Activated CD4-positive, alpha-beta memory T cell treated with anti-CD3 and anti-CD28 coated beads for 36 hours (primary cell): ENCODE data around the gene TGM3. TPM values are rescaled to one million over a fixed set of nuclear protein-coding genes. Genes with fewer than 3 reads are reported as not detected.

Source experiments
- CTCF ChIA-PET: fragments of 350-600 bp; sonication (Branson Sonifier 250); formaldehyde crosslinking; loops from one replicate; lab custom pipeline; 2021; ENCODE audit warnings: antibody characterized with exemption, inconsistent platforms; lab: Charles Lee
- POLR2A ChIA-PET: fragments of 350-600 bp; sonication (Branson Sonifier 250); formaldehyde crosslinking; loops from one replicate; lab custom pipeline; 2021; ENCODE audit warnings: antibody characterized with exemption; lab: Charles Lee
- DNase-seq: peaks from one replicate; pipeline ENCODE4 v3.0.0-alpha.2; 2020
- H3K27ac Mint-ChIP-seq: one replicate; pipeline ENCODE4 v1.8.0; 2021; ENCODE audit warnings: mixed read lengths
- H3K27me3 Mint-ChIP-seq: one replicate; pipeline ENCODE4 v1.8.0; 2021; ENCODE audit warnings: mixed read lengths
- H3K36me3 Mint-ChIP-seq: one replicate; pipeline ENCODE4 v1.8.0; 2021; ENCODE audit warnings: mixed read lengths
- H3K4me1 Mint-ChIP-seq: one replicate; pipeline ENCODE4 v1.8.0; 2021; ENCODE audit warnings: low read depth, mixed read lengths
- H3K4me3 Mint-ChIP-seq: one replicate; pipeline ENCODE4 v1.8.0; 2021; ENCODE audit warnings: mild to moderate bottlenecking, mixed read lengths
- H3K9me3 Mint-ChIP-seq: one replicate; pipeline ENCODE4 v1.8.0; 2021; ENCODE audit warnings: mixed read lengths
- intact Hi-C: fragments of 100-400 bp; cut with micrococcal nuclease; formaldehyde crosslinking; loops from one replicate; pipeline ENCODE4 v1.15.1; 2023
- total RNA-seq, 2 experiments: library from RNA; stranded (reverse); gene quantifications; one replicate each; pipeline ENCODE4 v1.2.3, GENCODE V29; 2021

Gene TGM3
- total RNA-seq, 2 experiments from 2014 or later = not detected

- Mint-ChIP-seq H3K9me3 (no peaks in the 10 kb centered on the region), H3K4me3 (no peak overlapping the region), H3K27ac (no peak overlapping the region), H3K36me3 (no peaks in the 10 kb centered on the region), H3K27me3 (no peaks in the 10 kb centered on the region), H3K4me1 (no peaks in the 10 kb centered on the region)
- CTCF ChIA-PET = no interaction called here
- POLR2A ChIA-PET = no interaction called here
- no peak for DNase-seq
- intact Hi-C loops = no loop called here
Observed at GRCh38 chr20:2289475-2289874, 6.3 kb upstream of the TGM3 start.

- no peaks in the 10 kb centered on the region for H3K27me3 Mint-ChIP-seq
- no peaks in the 10 kb centered on the region for H3K4me1 Mint-ChIP-seq
- no peaks in the 10 kb centered on the region for H3K36me3 Mint-ChIP-seq
- no peaks in the 10 kb centered on the region for H3K9me3 Mint-ChIP-seq
- no peak overlapping the region for H3K27ac Mint-ChIP-seq
- H3K4me3 Mint-ChIP-seq = no peak overlapping the region
- no peak for DNase-seq
- POLR2A ChIA-PET = no interaction called here
- CTCF ChIA-PET = no interaction called here
- intact Hi-C loops = no loop called here
Observed at GRCh38 chr20:2290486-2290885, 5.3 kb upstream of the TGM3 start.

GRCh38 chr20:2292416-2293110, 3.2 kb upstream of the TGM3 start:
- no peaks in the 10 kb centered on the region for H3K36me3 Mint-ChIP-seq
- H3K9me3 Mint-ChIP-seq = no peaks in the 10 kb centered on the region
- intact Hi-C loops = no loop called here
- H3K4me3 Mint-ChIP-seq = no peak overlapping the region
- no peaks in the 10 kb centered on the region for H3K27me3 Mint-ChIP-seq
- ChIA-PET POLR2A (no interaction called here), CTCF (no interaction called here)
- no peak for DNase-seq
- no peak overlapping the region for H3K27ac Mint-ChIP-seq
- H3K4me1 Mint-ChIP-seq = no peaks in the 10 kb centered on the region

GRCh38 chr20:2293486-2293885, 2.3 kb upstream of the TGM3 start:
- Mint-ChIP-seq H3K27ac (no peak overlapping the region), H3K36me3 (no peaks in the 10 kb centered on the region), H3K9me3 (no peaks in the 10 kb centered on the region), H3K4me1 (no peaks in the 10 kb centered on the region), H3K27me3 (no peaks in the 10 kb centered on the region), H3K4me3 (no peak overlapping the region)
- POLR2A ChIA-PET = no interaction called here
- CTCF ChIA-PET = no interaction called here
- intact Hi-C loops = no loop called here
- no peak for DNase-seq

- intact Hi-C loops = no loop called here
- no peak overlapping the region for H3K27ac Mint-ChIP-seq
- POLR2A ChIA-PET = no interaction called here
- no peak for DNase-seq
- H3K27me3 Mint-ChIP-seq = no peaks in the 10 kb centered on the region
- CTCF ChIA-PET = no interaction called here
- H3K4me1 Mint-ChIP-seq = no peaks in the 10 kb centered on the region
- H3K4me3 Mint-ChIP-seq = no peak overlapping the region
- no peaks in the 10 kb centered on the region for H3K36me3 Mint-ChIP-seq
- H3K9me3 Mint-ChIP-seq = no peaks in the 10 kb centered on the region
Observed at GRCh38 chr20:2293971-2294370, 1.8 kb upstream of the TGM3 start.

GRCh38 chr20:2295286-2295685, 515 bp upstream of the TGM3 start:
- ChIA-PET CTCF (no interaction called here), POLR2A (no interaction called here)
- no peak overlapping the region for H3K4me3 Mint-ChIP-seq
- H3K9me3 Mint-ChIP-seq = no peaks in the 10 kb centered on the region
- no peaks in the 10 kb centered on the region for H3K36me3 Mint-ChIP-seq
- no peaks in the 10 kb centered on the region for H3K27me3 Mint-ChIP-seq
- no peak for DNase-seq
- intact Hi-C loops = no loop called here
- no peaks in the 10 kb centered on the region for H3K4me1 Mint-ChIP-seq
- H3K27ac Mint-ChIP-seq = no peak overlapping the region

- ChIA-PET POLR2A (no interaction called here), CTCF (no interaction called here)
- Mint-ChIP-seq H3K9me3 (no peaks in the 10 kb centered on the region), H3K4me1 (peaks cover 3% of the 10 kb centered on the region), H3K4me3 (no peak overlapping the region), H3K27me3 (peaks cover 2% of the 10 kb centered on the region), H3K27ac (no peak overlapping the region), H3K36me3 (no peaks in the 10 kb centered on the region)
- intact Hi-C loops = no loop called here
- DNase-seq = no peak
Observed at GRCh38 chr20:2296524-2297356, 939 bp downstream of the TGM3 start.

GRCh38 chr20:2297357-2297728, 1.5 kb downstream of the TGM3 start:
- intact Hi-C loops = no loop called here
- ChIA-PET POLR2A (no interaction called here), CTCF (no interaction called here)
- H3K27me3 Mint-ChIP-seq = peaks cover 2% of the 10 kb centered on the region
- no peak overlapping the region for H3K27ac Mint-ChIP-seq
- H3K9me3 Mint-ChIP-seq = no peaks in the 10 kb centered on the region
- no peak overlapping the region for H3K4me3 Mint-ChIP-seq
- H3K4me1 Mint-ChIP-seq = peaks cover 3% of the 10 kb centered on the region
- no peaks in the 10 kb centered on the region for H3K36me3 Mint-ChIP-seq
- no peak for DNase-seq

GRCh38 chr20:2298116-2298515, 2.3 kb downstream of the TGM3 start:
- Mint-ChIP-seq H3K27ac (no peak overlapping the region), H3K4me3 (no peak overlapping the region), H3K9me3 (no peaks in the 10 kb centered on the region), H3K27me3 (peaks cover 4% of the 10 kb centered on the region), H3K4me1 (peaks cover 3% of the 10 kb centered on the region), H3K36me3 (no peaks in the 10 kb centered on the region)
- CTCF ChIA-PET = no interaction called here
- DNase-seq = no peak
- POLR2A ChIA-PET = no interaction called here
- intact Hi-C loops = no loop called here

GRCh38 chr20:2298701-2299100, 2.9 kb downstream of the TGM3 start:
- Mint-ChIP-seq H3K27me3 (peaks cover 4% of the 10 kb centered on the region), H3K4me3 (no peak overlapping the region), H3K36me3 (no peaks in the 10 kb centered on the region), H3K9me3 (no peaks in the 10 kb centered on the region), H3K27ac (no peak overlapping the region), H3K4me1 (peaks cover 3% of the 10 kb centered on the region)
- intact Hi-C loops = no loop called here
- CTCF ChIA-PET = interaction anchor here (0.5 kb wide), 1 partner anchor 242 kb away, joined by 3 read pairs; no protein-coding TSS in a partner anchor
- DNase-seq = no peak
- POLR2A ChIA-PET = no interaction called here

GRCh38 chr20:2299301-2299700, 3.5 kb downstream of the TGM3 start:
- intact Hi-C loops = no loop called here
- peaks cover 3% of the 10 kb centered on the region for H3K4me1 Mint-ChIP-seq
- H3K27ac Mint-ChIP-seq = no peak overlapping the region
- POLR2A ChIA-PET = interaction anchor here (0.6 kb wide), 1 partner anchor 916 kb away, joined by 3 read pairs; no protein-coding TSS in a partner anchor
- no peaks in the 10 kb centered on the region for H3K9me3 Mint-ChIP-seq
- peaks cover 4% of the 10 kb centered on the region for H3K27me3 Mint-ChIP-seq
- DNase-seq = no peak
- H3K36me3 Mint-ChIP-seq = no peaks in the 10 kb centered on the region
- no peak overlapping the region for H3K4me3 Mint-ChIP-seq
- CTCF ChIA-PET = interaction anchor here (0.5 to 0.6 kb wide), 2 partner anchors 25 to 242 kb away, joined by 3 to 4 read pairs; no protein-coding TSS in a partner anchor

GRCh38 chr20:2300002-2300401, 4.2 kb downstream of the TGM3 start:
- H3K36me3 Mint-ChIP-seq = no peaks in the 10 kb centered on the region
- POLR2A ChIA-PET = no interaction called here

More at GRCh38 chr20:2300002-2300401, 4.2 kb downstream of the TGM3 start:
- Mint-ChIP-seq H3K4me3 (no peak overlapping the region), H3K27ac (no peak overlapping the region), H3K27me3 (peaks cover 4% of the 10 kb centered on the region), H3K4me1 (peaks cover 3% of the 10 kb centered on the region), H3K9me3 (no peaks in the 10 kb centered on the region)
- CTCF ChIA-PET = interaction anchor here (0.6 kb wide), 2 partner anchors 25 to 26 kb away, joined by 4 read pairs; no protein-coding TSS in a partner anchor
- no peak for DNase-seq
- intact Hi-C loops = no loop called here
